ENCODE results near the gene SBF2. TPM values are rescaled to one million over a fixed set of nuclear protein-coding genes. Genes with fewer than 3 reads are reported as not detected.
A peak's percentile ranks its signal among the peaks of the same experiment; 100 is the strongest.
"Not testable (repeated sequence)": the region's sequence is repeated elsewhere in the genome, so short reads cannot be mapped to it uniquely, and the experiment has no call there.

Gene SBF2
- total and polyA plus RNA-seq, 2 of the 13 experiments (the other 11 are each of a cell fraction or from before 2014, with no cell fraction given) = 24.0 to 45.8 TPM

- H3K9ac ChIP-seq (ENCODE audit: insufficient read depth, low read depth, low read length) = peak overlapping the region; percentile 48
- DNase-seq (ENCODE audit: low spot score) = peak; percentile 93
- POLR2A ChIA-PET = interaction anchor here (0.6 to 1.5 kb wide), 4 partner anchors 20 to 396 kb away, joined by 3 to 4 read pairs (median 4); partner anchors contain the start of gene ADM
- H3K27me3 ChIP-seq (ENCODE audit: control insufficient read depth in 1 of 2, insufficient read depth in 2 of 2, low read length in 2 of 2); H3K79me2 ChIP-seq (ENCODE audit: insufficient read depth, low read length); H3K9me3 ChIP-seq (ENCODE audit: low read length); H4K20me1 ChIP-seq (ENCODE audit: insufficient read depth, low read length); intact Hi-C loops (cut with micrococcal nuclease; ENCODE audit: unreplicated experiment); in situ Hi-C loops (cut with HindIII; ENCODE audit: extremely low pct_ligation_motif_present, low pct_unique_long_range_greater_than_20kb); BruUV-seq (replicated peaks); CTCF ChIA-PET (ENCODE audit: low intra/inter-chr PET ratio, low total read pairs); H3K36me3 ChIP-seq (replicated peaks in 1 of 2; ENCODE audit: control insufficient read depth in 1 of 2, insufficient read depth in 2 of 2, low read length in 2 of 2): not testable (repeated sequence)
- peak; percentile 57 for FAIRE-seq
- peak; percentile 100 for ATAC-seq
- 69% methylated on average over 11 of the region's 14 CpGs for WGBS (ENCODE audit: low lambda C conversion rate)
- H3K4me3 ChIP-seq (replicated peaks in 1 of 3; ENCODE audit: insufficient read depth in 1 of 3, low read depth in 2 of 3, low read length in 3 of 3) = peak overlapping the region; percentile 21 to 46 (median 26); a peak in 4 of 6 replicates
- peak overlapping the region; percentile 67 for H3K27ac ChIP-seq (ENCODE audit: extremely low read length, insufficient read depth, low read length)
- H3K4me2 ChIP-seq (ENCODE audit: low read depth, low read length) = peak overlapping the region; percentile 79
- peak overlapping the region; percentile 39 for H2AFZ ChIP-seq (ENCODE audit: low read length)
- H3K4me1 ChIP-seq (ENCODE audit: insufficient read depth, low read length) = peaks cover 56% of the 10 kb centered on the region
- TF ChIP-seq ZBTB21 (CRISPR knock-in tag; IDR thresholded peaks at IDR 0.05) (0 out of 2 replicates have a peak, but pooled peaks have one; percentile 18), TGIF2 (CRISPR knock-in tag; IDR thresholded peaks at IDR 0.05) (0 out of 2 replicates have a peak, but pooled peaks have one; percentile 19), THAP11 (CRISPR knock-in tag; IDR thresholded peaks at IDR 0.05) (peak; percentile 67), PHF20 (CRISPR knock-in tag; IDR thresholded peaks at IDR 0.05) (peak; percentile 76), KDM6A (CRISPR knock-in tag; IDR thresholded peaks at IDR 0.05; ENCODE audit: low read depth) (peak; percentile 90), HNF4A (CRISPR knock-in tag; IDR thresholded peaks at IDR 0.05) (peak; percentile 93), FOXK1 (CRISPR knock-in tag; IDR thresholded peaks at IDR 0.05; ENCODE audit: borderline replicate concordance, low read depth) (peak; percentile 98), ZNF609 (CRISPR knock-in tag; IDR thresholded peaks at IDR 0.05; ENCODE audit: borderline replicate concordance) (peak; percentile 64; the same call in 1 of the 2 replicates), STAG1 (CRISPR knock-in tag; IDR thresholded peaks at IDR 0.05) (0 out of 2 replicates have a peak, but pooled peaks have one; percentile 9), ZNF782 (CRISPR knock-in tag; IDR thresholded peaks at IDR 0.05; ENCODE audit: borderline replicate concordance) (0 out of 2 replicates have a peak, but pooled peaks have one; percentile 14), CEBPB (IDR thresholded peaks at IDR 0.05; ENCODE audit: borderline replicate concordance, low read depth, low read length) (0 out of 2 replicates have a peak, but pooled peaks have one; percentile 19), RCOR2 (CRISPR knock-in tag; IDR thresholded peaks at IDR 0.05) (0 out of 2 replicates have a peak, but pooled peaks have one; percentile 20), TP53 (CRISPR knock-in tag; conservative IDR thresholded peaks at IDR 0.05) (0 out of 2 replicates have a peak, but pooled peaks have one; percentile 74), ONECUT2 (CRISPR knock-in tag; IDR thresholded peaks at IDR 0.05) (peak; percentile 67), ZNF414 (CRISPR knock-in tag; IDR thresholded peaks at IDR 0.05) (peak; percentile 76; the same call in 1 of the 2 replicates), KLF16 (CRISPR knock-in tag; IDR thresholded peaks at IDR 0.05) (0 out of 4 replicates have a peak, but pooled peaks of 1 of the 2 experiments have one; percentile 57), ZMYM3 (CRISPR knock-in tag; IDR thresholded peaks at IDR 0.05) (peak; percentile 54; the same call in 1 of the 2 replicates), CBFB (CRISPR knock-in tag; IDR thresholded peaks at IDR 0.05) (0 out of 2 replicates have a peak, but pooled peaks have one; percentile 37)
These were observed 363.3 kb downstream of the SBF2 start for GRCh38 chr11:9930562-9931331.
